Superior temporal gyrus (tissue), 1 donor: Measurements from ENCODE around the gene INHBC.
"Not testable (repeated sequence)": the region's sequence is repeated elsewhere in the genome, so short reads cannot be mapped to it uniquely, and the experiment has no call there.

Experiments used
- DNase-seq: peaks from one replicate; pipeline ENCODE4 v3.0.0-alpha.2; 2016; ENCODE audit errors: extremely low spot score

Gene INHBC, protein sequence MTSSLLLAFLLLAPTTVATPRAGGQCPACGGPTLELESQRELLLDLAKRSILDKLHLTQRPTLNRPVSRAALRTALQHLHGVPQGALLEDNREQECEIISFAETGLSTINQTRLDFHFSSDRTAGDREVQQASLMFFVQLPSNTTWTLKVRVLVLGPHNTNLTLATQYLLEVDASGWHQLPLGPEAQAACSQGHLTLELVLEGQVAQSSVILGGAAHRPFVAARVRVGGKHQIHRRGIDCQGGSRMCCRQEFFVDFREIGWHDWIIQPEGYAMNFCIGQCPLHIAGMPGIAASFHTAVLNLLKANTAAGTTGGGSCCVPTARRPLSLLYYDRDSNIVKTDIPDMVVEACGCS

GRCh38 chr12:57434517-57435223 lies at the start of gene INHBC:
INHBC (plus strand) TSS chr12:57434784; CDS start chr12:57434887, 103 bp downstream.
- DNase-seq: no peak

GRCh38 chr12:57385586-57385985 lies 49.0 kb upstream of the INHBC start:
- no peak for DNase-seq

DNA sequence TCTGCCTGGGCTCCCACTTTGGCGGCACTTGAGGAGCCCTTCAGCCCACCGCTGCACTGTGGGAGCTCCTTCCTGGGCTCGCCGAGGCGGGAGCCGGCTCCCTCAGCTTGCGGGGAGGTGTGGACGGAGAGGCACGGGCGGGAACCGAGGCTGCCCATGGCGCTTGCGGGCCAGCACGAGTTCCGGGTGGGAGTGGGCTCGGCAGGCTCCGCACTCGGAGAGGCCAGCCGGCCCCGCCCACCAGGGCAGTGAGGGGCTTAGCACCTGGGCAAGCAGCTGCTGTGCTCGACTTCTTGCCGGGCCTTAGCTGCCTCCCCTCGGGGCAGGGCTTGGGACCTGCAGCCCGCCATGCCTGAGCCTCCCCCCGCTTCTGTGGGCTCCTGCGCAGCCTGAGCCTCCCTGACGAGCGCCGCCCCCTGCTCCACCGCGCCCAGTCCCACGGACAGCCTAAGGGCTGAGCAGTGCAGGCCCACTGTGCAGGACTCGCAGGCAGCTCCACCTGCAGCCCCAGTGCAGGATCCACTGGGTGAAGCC lies 48.3 kb upstream of the INHBC start:
- no peak for DNase-seq

DNA sequence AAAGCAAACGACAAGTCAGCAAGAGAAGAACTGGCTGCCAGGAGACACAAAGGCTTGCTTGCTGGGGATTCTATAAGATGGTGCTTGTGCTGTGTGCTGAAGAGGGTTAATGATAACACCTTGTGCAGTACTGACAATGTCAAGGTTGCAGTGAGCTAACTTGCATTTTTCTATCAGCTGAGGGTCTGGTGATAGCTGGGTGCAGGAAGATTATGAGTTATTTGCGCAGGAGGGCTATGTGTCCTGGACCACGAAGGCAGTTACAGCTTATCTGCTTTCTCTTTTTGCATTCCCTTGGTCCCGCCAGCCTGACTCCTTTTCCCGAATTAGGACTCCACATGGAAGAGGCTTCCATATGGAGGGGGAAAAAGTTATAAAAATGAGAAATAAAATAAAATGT lies 46.2 kb upstream of the INHBC start:
- DNase-seq: no peak

DNA sequence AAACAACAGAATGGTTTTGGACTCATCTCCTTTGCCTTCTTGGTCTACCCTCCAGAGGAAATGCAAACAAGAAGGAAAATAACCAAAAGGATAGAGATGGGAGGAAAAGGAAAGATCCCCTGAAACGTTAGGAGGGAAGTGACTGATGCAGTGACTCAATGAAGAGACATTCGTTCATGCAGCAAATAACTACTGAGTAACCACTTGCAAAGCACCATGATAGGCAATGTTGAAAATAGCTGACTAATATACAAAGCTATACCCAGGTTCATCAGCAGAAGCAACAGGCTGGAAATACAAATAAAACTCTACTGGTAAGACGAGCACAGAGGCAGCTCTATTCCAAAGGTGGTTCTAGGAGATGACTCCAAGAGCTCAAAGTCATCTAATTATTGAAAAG lies 45.6 kb upstream of the INHBC start:
- DNase-seq: no peak

DNA sequence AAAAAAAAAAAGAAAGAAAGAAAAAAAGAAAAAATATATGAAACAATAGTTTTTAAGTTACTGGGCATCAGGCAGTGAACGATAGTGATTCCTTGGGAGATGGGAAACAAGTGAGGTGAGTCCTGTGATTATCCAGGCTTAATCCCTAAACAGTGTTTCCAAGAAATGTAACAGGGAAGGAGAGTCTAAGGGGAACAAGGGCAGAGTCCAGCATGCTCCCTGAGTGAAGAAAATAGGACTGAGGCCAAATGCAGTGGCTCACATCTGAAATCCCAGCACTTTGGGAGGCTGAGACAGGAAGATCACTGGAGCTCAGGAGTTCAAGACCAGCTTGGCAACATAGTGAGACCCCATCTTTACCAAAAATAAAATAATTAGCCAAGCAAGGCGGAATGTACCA lies 44.4 kb upstream of the INHBC start:
- DNase-seq: no peak

DNA sequence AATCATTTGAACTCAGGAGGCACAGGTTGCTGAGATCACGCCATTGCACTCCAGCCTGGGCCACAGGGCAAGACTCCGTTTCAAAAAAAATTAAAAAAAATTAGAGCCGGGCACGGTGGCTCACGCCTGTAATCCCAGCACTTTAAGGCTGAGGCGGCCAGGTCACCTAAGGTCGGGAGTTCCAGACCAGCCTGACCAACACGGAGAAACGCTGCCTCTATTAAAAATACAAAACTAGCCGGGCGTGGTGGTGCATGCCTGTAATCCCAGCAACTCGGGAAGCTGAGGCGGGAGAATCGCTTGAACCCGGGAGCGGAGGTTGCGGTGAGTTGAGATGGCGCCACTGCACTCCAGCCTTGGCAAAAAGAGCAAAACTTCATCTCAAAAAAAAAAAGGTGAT lies 39.5 kb upstream of the INHBC start:
- no peak for DNase-seq

DNA sequence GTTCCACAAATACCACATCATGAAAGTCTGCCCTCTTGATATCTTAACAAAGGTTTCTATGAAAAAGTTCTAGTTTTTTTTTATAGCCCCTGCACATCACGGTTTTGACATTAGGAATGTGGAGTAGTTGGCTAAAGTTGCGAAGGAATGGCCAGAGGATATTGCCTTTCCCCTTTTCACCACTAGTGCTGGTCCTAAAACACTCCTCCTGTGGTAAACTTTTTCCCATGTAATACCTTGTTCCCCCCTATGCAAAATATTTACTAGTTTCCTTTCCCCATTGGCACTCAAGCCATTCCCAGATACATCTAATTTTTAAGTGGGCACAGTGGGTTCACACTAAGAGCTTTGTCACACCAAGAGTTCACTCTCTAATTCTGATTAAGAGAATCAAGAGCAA lies 37.1 kb upstream of the INHBC start:
- no peak for DNase-seq

DNA sequence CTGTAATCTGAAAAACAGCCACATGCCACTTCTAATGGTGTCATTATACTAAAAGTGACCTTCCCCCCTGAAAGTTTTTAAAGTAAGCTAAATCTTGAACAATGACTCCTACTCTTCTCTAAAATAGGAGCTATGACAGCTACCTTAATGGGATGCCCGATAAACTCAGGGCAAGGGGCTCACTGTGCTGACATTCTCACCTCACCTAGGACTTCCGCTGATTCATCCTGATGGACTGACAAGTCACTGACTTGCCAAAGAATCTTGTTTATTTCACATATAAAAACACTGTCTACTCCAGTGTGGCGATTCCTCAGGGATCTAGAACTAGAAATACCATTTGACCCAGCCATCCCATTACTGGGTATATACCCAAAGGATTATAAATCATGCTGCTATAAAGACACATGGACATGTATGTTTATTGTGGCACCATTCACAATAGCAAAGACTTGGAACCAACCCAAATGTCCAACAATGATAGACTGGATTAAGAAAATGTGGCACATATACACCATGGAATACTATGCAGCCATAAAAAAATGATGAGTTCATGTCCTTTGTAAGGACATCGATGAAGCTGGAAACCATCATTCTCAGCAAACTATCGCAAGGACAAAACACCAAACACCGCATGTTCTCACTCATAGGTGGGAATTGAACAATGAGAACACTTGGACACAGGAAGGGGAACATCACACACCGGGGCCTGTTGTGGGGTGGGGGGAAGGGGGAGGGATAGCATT lies 34.7 kb upstream of the INHBC start:
- DNase-seq: not testable (repeated sequence)

GRCh38 chr12:57401165-57401564 lies 33.4 kb upstream of the INHBC start:
- DNase-seq: no peak

GRCh38 chr12:57402156-57402555 lies 32.4 kb upstream of the INHBC start:
- not testable (repeated sequence) for DNase-seq

DNA sequence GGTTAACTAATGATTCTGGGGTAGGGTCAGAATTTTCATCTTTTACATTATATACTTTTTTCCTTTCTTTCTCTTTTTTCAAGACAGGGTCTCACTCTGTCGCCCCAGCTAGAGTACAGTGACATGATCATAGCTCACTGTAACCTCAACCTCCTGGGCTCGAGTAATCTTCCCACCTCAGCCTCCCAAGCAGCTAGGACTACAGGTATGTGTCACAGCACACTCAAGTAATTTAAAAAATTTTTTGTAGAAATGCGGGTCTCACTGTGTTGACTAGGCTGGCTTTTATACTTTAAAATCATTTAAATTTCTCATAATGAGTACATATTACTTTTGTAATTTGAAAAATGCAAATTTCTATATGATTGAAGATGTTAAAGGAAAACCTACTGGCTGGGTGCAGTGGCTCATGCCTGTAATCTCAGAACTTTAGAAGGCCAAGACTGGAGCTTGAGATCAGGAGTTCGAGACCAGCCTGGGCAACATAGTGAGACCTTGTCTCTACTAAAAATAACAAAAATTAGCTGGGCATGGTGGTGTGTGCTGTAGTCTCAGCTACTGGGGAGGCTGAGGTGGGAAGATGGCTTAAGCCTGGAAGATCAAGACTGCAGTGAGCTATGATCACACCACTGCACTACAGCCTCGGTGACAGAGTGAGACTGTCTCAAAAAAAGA lies 29.5 kb upstream of the INHBC start:
- no peak for DNase-seq

DNA sequence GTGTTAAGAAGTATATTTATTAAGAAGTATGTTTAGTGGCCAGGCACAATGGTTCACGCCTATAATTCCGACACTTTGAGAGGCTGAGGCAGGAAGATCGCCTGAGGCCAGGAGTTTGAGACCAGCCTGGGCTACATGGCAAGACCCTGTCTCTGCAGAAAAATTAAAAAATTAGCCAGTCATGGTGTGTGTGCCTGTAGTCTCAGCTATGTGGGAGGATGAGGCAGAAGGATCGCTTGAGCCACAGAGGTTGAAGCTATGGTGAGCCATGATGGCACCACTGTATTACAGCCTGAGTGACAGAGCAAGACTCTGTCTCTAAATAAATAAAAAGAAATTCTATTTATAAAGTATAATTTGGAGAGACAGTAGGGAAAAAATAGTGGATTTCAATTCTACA lies 24.1 kb upstream of the INHBC start:
- DNase-seq: no peak

- not testable (repeated sequence) for DNase-seq
Measured at GRCh38 chr12:57414160-57414559, 20.4 kb upstream of the INHBC start.

DNA sequence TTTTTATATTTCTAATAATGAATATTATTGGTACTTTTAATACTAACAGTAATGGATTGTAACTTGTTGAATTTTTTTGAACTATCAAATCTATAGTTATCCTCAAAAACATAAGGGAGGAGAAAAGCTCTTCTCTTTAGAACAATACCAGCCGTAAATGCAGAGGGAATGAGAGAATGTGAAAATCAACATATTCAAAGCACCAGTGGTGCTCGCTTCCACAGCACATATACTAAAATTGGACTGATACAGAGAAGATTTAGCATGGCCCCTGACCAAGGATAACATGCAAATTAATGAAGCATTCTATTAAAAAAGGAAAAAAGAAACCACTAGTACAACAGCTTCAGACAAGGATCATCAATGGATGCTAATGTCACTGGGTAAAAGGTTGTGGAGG lies 19.5 kb upstream of the INHBC start:
- no peak for DNase-seq

DNA sequence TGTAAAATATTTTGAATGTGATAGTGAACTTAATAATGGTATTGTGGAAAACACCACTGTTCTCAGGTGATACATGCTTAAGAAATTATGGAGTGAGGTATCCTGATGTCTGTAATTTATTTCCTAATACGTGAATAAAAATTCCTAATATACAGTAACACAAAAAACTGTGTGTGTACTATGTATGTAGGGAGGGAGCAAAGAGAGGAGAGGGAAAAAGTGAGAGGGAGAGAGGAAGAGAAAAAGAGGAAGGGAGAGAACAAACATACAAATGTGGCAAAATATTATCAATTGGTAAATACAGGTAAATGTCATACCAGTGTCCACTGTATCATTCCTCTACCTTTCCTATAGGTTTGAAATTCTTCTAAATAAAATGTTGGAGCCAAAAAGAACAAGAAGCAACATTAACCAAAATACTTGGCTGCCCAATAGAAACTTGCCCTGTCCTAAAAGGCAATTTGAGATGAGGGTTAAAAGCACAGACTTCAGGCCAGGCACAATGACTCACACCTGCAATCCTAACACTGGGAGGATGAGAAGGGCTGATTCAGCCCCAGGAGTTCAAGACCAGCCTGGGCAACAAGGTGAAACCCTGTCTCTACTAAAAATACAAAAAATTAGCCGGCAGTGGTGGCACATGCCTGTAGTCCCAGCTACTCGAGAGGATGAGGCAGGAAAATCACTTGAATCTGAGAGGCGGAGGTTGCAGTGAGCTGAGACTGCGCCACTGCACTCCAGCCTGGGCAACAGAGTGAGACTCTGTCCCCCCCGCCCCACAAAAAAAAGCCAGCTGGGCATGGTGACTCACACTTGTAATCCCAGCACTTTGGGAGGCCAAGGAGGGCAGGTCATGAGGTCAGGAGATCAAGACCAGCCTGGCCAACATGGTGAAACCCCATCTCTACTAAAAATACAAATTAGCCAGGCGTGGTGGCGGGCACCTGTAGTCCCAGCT lies 18.3 kb upstream of the INHBC start:
- DNase-seq: no peak

- DNase-seq: no peak
Measured at GRCh38 chr12:57418255-57418654, 16.3 kb upstream of the INHBC start.

DNA sequence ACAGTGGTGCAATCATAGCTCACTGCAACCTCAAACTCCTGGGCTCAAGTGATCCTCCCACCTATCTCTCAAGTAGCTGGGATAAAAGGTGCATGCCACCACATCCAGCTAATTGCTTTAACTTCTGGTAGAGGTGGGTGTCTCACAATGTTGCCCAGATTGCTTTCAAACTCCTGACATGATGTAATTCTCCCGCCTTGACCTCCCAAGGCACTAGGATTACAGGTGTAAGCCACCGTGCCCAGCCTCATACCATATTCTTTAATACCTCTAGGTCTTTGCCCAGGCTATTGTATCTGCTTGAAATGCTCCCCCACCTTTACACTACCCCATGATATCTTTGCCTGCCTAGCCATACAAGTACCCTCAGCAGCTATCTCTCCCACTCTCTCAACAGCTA lies 15.1 kb upstream of the INHBC start:
- DNase-seq: no peak

GRCh38 chr12:57420482-57420881 lies 14.1 kb upstream of the INHBC start:
- DNase-seq: no peak

DNA sequence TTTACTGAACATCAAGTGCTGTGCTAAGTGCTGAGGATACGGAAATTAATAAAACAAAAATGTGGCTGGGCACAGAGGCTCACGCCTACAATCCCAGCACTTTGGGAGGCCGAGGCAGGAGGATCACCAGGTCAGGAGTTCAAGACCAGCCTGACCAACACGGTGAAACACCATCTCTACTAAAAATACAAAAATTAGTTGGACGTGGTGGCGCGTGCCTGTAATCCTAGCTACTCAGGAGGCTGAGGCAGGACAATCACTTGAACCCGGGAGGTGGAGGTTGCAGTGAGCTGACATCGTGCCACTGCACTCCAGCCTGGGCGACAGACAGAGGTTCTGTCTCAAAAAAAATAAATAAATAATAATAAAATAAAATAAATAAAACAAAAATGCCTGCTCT lies 7.6 kb upstream of the INHBC start:
- not testable (repeated sequence) for DNase-seq

GRCh38 chr12:57428965-57429364 lies 5.6 kb upstream of the INHBC start:
- no peak for DNase-seq
